IPS-18a (cell line): ENCODE data around the gene BACH2.

ENCODE experiments used
- H3K27ac ChIP-seq: one replicate; pipeline ENCODE4 v1.5.1; 2013; ENCODE audit warnings: low read length
- H3K27me3 ChIP-seq: one replicate; pipeline ENCODE4 v1.6.1; 2013; ENCODE audit warnings: mild to moderate bottlenecking, low read length; ENCODE audit not compliant: control insufficient read depth, insufficient read depth
- H3K36me3 ChIP-seq: one replicate; pipeline ENCODE4 v1.6.1; 2013; ENCODE audit warnings: low read depth, low read length; ENCODE audit not compliant: control insufficient read depth
- H3K4me1 ChIP-seq: one replicate; pipeline ENCODE4 v1.6.1; 2013; ENCODE audit warnings: low read depth, low read length; ENCODE audit not compliant: control insufficient read depth
- H3K4me3 ChIP-seq: one replicate; pipeline ENCODE4 v1.5.1; 2013; ENCODE audit warnings: low read length
- H3K9ac ChIP-seq: one replicate; pipeline ENCODE4 v1.6.1; 2013; ENCODE audit warnings: mild to moderate bottlenecking, low read length, moderate library complexity
- H3K9me3 ChIP-seq: one replicate; pipeline ENCODE4 v1.6.1; 2013; ENCODE audit warnings: low read depth, low read length; ENCODE audit not compliant: control insufficient read depth

The BACH2 gene

GRCh38 chr6:90186637-90187371, 109.8 kb downstream of the BACH2 start:
- Histone ChIP-seq H3K4me3 (no peak overlapping the region), H3K27me3 (no peaks in the 10 kb centered on the region), H3K9me3 (no peaks in the 10 kb centered on the region), H3K4me1 (peaks cover 5% of the 10 kb centered on the region), H3K27ac (no peak overlapping the region), H3K36me3 (no peaks in the 10 kb centered on the region), H3K9ac (no peak overlapping the region)

- no peaks in the 10 kb centered on the region for H3K9me3 ChIP-seq
- no peak overlapping the region for H3K9ac ChIP-seq
- no peaks in the 10 kb centered on the region for H3K36me3 ChIP-seq
- peaks cover 5% of the 10 kb centered on the region for H3K4me1 ChIP-seq
- no peaks in the 10 kb centered on the region for H3K27me3 ChIP-seq
- H3K27ac ChIP-seq, result no peak overlapping the region
- H3K4me3 ChIP-seq, result no peak overlapping the region
Measured at GRCh38 chr6:90186026-90186425, 110.6 kb downstream of the BACH2 start.

- Histone ChIP-seq H3K9me3 (no peaks in the 10 kb centered on the region), H3K36me3 (no peaks in the 10 kb centered on the region), H3K27me3 (no peaks in the 10 kb centered on the region), H3K4me1 (peaks cover 5% of the 10 kb centered on the region), H3K4me3 (no peak overlapping the region), H3K27ac (no peak overlapping the region), H3K9ac (no peak overlapping the region)
Measured at GRCh38 chr6:90184334-90185298, 112.0 kb downstream of the BACH2 start.

GRCh38 chr6:90183587-90184333, 112.9 kb downstream of the BACH2 start:
- Histone ChIP-seq H3K4me3 (no peak overlapping the region), H3K9ac (no peak overlapping the region), H3K27me3 (no peaks in the 10 kb centered on the region), H3K9me3 (no peaks in the 10 kb centered on the region), H3K27ac (no peak overlapping the region), H3K4me1 (peaks cover 5% of the 10 kb centered on the region), H3K36me3 (no peaks in the 10 kb centered on the region)

GRCh38 chr6:90180526-90180925, 116.1 kb downstream of the BACH2 start:
- H3K4me1 ChIP-seq, result no peaks in the 10 kb centered on the region
- H3K9me3 ChIP-seq, result no peaks in the 10 kb centered on the region
- no peaks in the 10 kb centered on the region for H3K36me3 ChIP-seq

GRCh38 chr6:90179190-90180169, 117.2 kb downstream of the BACH2 start:
- Histone ChIP-seq H3K4me1 (no peaks in the 10 kb centered on the region), H3K27me3 (no peaks in the 10 kb centered on the region), H3K27ac (no peak overlapping the region), H3K9ac (no peak overlapping the region), H3K9me3 (no peaks in the 10 kb centered on the region), H3K36me3 (no peaks in the 10 kb centered on the region), H3K4me3 (no peak overlapping the region)

More at GRCh38 chr6:90180526-90180925, 116.1 kb downstream of the BACH2 start:
- H3K4me3 ChIP-seq, result no peak overlapping the region
- H3K9ac ChIP-seq, result no peak overlapping the region
- H3K27me3 ChIP-seq, result no peaks in the 10 kb centered on the region
- H3K27ac ChIP-seq, result no peak overlapping the region

- Histone ChIP-seq H3K36me3 (no peaks in the 10 kb centered on the region), H3K27me3 (no peaks in the 10 kb centered on the region), H3K4me3 (no peak overlapping the region), H3K4me1 (no peaks in the 10 kb centered on the region), H3K9ac (no peak overlapping the region), H3K27ac (no peak overlapping the region), H3K9me3 (no peaks in the 10 kb centered on the region)
Measured at GRCh38 chr6:90178384-90178855, 118.2 kb downstream of the BACH2 start.

GRCh38 chr6:90177544-90178383, 118.9 kb downstream of the BACH2 start:
- Histone ChIP-seq H3K27ac (no peak overlapping the region), H3K27me3 (no peaks in the 10 kb centered on the region), H3K36me3 (no peaks in the 10 kb centered on the region), H3K4me1 (no peaks in the 10 kb centered on the region), H3K9ac (no peak overlapping the region), H3K4me3 (no peak overlapping the region), H3K9me3 (no peaks in the 10 kb centered on the region)

- Histone ChIP-seq H3K27ac (no peak overlapping the region), H3K9me3 (no peaks in the 10 kb centered on the region), H3K9ac (no peak overlapping the region), H3K27me3 (no peaks in the 10 kb centered on the region), H3K4me3 (no peak overlapping the region), H3K4me1 (no peaks in the 10 kb centered on the region), H3K36me3 (no peaks in the 10 kb centered on the region)
Measured at GRCh38 chr6:90175627-90176538, 120.8 kb downstream of the BACH2 start.
